ENCODE data around the gene CARD6.

- TF ChIP-seq, protein P1, sequence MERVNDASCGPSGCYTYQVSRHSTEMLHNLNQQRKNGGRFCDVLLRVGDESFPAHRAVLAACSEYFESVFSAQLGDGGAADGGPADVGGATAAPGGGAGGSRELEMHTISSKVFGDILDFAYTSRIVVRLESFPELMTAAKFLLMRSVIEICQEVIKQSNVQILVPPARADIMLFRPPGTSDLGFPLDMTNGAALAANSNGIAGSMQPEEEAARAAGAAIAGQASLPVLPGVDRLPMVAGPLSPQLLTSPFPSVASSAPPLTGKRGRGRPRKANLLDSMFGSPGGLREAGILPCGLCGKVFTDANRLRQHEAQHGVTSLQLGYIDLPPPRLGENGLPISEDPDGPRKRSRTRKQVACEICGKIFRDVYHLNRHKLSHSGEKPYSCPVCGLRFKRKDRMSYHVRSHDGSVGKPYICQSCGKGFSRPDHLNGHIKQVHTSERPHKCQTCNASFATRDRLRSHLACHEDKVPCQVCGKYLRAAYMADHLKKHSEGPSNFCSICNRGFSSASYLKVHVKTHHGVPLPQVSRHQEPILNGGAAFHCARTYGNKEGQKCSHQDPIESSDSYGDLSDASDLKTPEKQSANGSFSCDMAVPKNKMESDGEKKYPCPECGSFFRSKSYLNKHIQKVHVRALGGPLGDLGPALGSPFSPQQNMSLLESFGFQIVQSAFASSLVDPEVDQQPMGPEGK (CRISPR knock-in tag; IDR thresholded peaks at IDR 0.05; ENCODE audit: borderline replicate concordance), result no peak
- TF ChIP-seq, protein P2, sequence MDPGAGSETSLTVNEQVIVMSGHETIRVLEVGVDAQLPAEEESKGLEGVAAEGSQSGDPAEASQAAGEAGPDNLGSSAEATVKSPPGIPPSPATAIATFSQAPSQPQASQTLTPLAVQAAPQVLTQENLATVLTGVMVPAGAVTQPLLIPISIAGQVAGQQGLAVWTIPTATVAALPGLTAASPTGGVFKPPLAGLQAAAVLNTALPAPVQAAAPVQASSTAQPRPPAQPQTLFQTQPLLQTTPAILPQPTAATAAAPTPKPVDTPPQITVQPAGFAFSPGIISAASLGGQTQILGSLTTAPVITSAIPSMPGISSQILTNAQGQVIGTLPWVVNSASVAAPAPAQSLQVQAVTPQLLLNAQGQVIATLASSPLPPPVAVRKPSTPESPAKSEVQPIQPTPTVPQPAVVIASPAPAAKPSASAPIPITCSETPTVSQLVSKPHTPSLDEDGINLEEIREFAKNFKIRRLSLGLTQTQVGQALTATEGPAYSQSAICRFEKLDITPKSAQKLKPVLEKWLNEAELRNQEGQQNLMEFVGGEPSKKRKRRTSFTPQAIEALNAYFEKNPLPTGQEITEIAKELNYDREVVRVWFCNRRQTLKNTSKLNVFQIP (CRISPR knock-in tag; IDR thresholded peaks at IDR 0.05; ENCODE audit: borderline replicate concordance, low read depth), result no peak
These were observed 12.5 kb downstream of the CARD6 start for GRCh38 chr5:40853632-40854192.

Data from SK-N-SH treated with all-trans-retinoic acid at 6 μM for 48 hours (cell line).